HG02852 (cell line): ENCODE measurements around the gene SAMD10.
"Not testable (repeated sequence)": the region's sequence is repeated elsewhere in the genome, so short reads cannot be mapped to it uniquely, and the experiment has no call there.

ENCODE experiments used
- ATAC-seq: cut with Tn5 transposase; IDR thresholded peaks from one replicate; pipeline ENCODE4 v1.9.1; 2021; ENCODE audit warnings: mild to moderate bottlenecking, moderate library complexity; ENCODE audit not compliant: unreplicated experiment

SAMD10 gene

DNA sequence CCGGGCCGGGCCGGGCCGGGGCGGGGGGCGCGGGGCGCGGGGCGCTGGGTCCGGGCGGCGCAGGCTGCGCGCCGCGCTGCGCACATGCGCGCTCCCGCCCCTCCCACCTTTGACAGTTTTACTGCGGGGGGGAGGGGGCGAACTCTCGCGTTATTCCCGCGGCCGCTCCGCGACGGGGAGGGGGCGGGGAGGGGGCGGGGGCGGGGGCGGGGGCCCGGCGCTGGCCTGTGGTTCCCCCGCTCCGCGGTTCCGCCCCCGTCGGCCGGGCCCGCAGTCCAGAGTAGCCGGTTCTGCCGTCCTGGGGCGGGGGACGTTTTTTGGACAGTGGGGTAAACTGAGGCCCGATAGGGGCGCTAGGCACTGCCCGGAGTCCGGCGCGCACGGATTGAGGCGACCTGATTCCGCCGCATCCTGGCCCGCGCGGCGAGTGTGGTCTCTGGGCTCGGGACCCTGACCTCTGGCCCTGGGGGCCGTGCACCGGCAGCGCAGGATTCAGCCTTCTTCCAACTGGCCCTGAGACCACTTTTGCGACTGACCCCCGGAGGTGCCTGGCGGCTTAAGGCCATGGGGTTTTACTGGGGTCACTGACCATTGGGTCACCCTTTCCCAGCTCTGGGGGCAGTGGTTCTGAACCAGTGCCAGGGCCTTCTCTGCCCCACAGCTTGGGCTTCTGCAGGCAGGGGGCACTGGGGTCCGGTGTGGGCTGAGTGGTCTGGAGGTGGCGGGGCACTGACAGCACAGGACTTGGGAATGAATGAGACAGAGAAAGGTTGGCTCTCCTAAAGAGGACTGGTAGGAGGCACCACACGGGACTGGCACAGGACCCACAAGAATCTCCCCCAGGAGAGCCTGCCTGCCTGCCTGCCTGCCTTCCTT lies 9.4 kb downstream of the SAMD10 start, which contains the start of gene ZNF512B:
ZNF512B (minus strand) TSS at position 93 of the 876 bp plus-strand sequence. CDS start 1,980 bp downstream, outside the sequence.
- no peak for ATAC-seq

- ATAC-seq, result no peak
Measured at GRCh38 chr20:63968928-63969760, 10.3 kb downstream of the SAMD10 start.

DNA sequence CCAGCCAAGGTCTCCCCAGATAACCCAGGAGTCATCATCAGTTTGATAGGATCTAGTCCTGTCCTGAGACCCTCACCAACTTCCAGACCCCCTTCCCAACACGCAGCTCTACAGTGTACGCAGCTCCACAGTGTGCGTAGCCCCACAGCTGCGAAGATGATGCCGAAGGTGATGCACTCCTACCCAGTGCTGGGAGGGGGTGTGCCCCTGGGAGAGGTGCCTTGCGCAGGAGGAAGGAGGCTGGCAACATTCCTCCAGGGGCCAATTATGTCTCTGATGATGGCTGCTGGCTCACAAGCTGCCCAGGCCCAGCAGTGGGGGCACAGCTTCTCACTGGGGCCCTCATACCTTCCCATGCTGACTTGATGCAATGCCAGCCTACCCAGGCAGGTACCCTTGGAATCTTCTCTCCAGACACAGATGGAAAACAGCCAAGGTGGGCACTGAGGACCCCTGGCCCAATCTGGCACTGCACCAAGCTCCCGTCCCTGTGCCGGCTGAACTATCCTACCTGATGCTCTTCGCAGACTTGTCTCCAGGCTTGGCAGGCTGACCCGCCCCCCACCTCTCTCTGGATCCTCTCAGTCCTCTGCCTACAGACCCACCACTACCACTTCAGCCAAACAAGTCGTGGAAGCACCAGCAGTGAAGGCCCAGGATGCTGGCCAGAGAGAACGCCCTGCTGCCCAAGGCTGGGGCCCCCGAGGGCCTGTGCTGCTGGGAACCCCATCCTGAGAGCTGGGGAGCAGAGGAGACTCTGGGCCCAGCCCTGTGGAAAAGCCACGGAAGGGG lies 11.1 kb downstream of the SAMD10 start:
- no peak for ATAC-seq

- ATAC-seq, result no peak
Measured at GRCh38 chr20:63967330-63968135, 11.9 kb downstream of the SAMD10 start.

DNA sequence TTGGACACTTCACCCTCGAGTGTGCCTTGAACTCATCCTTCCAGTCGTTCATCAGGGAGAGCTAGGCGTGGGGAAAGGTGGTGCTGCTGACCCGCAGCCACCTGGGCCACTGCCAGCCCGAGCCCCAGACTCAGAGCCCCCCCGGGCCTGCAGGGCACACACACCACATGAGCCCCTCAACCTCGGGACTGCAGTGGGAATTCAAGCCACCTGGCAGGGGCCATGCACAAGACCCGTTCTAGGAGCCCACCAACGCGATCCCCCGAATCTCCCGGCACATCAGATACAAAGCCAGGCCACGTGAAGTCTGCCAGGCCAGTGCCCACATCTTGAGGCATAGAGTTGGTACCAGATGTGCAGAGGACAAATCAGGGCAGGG lies 12.5 kb downstream of the SAMD10 start:
- ATAC-seq, result no peak

GRCh38 chr20:63966172-63966943 lies 13.1 kb downstream of the SAMD10 start:
- ATAC-seq, result no peak

- ATAC-seq, result no peak
Measured at GRCh38 chr20:63964412-63964811, 15.0 kb downstream of the SAMD10 start.

DNA sequence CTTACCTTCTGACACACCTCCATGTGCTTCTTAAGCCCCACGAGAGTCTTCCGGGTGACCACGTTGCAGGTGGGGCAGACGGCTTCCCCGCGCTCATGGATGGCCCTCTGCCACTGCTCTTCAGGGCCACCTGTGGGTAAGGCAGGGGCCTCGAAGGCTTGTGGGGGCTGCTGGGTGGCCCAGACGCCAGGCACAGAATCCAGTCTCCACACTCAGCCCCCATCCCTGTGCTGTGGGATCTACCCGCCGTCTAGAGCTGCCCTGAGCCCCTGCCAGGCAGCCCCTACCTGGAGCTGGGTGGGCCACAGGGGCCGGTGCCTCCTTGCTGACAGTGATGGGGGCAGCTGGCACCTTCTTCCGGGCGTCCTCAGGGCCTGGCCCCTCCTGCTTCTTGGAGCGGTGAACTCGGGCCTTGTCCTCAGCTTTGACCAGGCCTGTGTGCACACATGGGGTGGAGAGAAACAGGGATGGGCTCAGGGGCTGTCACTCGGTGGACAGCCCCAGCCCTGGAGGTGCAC lies 15.6 kb downstream of the SAMD10 start:
- ATAC-seq, result no peak

DNA sequence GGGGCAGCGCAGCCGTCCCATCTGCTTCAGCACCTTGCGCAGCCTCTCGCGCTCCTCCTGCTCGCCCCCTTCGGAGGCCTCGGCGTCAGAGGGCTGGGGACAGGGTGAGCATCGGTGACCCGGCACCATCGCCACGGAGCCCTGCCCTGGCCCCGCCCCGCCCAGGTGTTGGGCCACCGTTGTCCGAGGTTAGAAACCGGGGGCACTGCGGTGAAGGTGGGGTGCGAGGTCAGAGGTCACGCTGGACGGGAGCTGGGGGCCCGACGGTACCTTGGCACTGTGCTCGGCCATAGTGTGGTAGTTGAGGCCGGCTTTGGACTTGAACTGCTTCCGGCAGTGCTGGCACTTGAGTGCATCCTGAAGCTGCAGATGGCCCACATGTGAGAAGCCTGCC lies 16.1 kb downstream of the SAMD10 start:
- ATAC-seq, result no peak

DNA sequence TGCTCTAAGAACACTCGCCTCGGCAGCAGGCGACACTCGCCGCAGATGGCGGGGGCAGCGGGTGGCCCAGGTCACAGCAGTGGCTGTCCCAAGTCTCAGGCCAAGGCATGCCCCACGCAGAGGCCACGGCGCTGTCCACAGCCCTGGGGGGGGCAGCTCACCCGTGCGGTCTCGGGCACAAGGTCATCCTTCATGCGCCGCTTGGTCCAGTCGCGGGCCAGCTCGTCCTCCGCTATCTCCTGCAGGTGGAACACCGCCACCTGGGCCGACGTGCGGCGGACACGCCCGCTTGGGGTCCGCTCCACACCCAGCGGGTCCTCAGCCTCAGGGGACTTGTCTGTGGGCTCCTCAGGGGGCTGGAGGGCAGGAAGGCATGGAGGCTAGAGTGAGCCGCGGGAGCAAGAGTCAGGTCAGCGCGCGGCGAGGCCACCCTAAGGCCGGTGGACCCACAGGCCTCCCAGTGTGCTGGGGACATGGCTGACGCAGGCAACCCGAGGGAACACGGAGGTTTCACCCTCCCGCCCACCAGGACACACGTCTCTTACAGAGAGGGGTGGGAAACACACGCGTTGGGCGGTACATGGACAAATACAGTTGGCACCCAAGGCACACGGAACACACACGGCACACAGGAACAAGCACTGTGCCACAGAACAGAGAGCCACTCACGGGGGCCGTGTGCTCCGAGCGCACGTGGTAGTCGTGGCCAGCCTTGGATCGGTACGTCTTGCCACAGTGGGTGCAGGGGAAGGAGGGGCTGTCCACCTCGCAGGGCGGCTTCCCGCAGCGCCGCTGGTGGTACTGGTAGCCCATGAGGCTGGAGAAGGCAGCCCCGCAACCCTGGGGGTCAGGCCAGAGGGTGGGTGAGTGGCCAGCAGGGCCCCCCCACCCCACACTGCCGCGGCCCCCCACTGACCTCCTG lies 16.8 kb downstream of the SAMD10 start:
- ATAC-seq, result no peak

DNA sequence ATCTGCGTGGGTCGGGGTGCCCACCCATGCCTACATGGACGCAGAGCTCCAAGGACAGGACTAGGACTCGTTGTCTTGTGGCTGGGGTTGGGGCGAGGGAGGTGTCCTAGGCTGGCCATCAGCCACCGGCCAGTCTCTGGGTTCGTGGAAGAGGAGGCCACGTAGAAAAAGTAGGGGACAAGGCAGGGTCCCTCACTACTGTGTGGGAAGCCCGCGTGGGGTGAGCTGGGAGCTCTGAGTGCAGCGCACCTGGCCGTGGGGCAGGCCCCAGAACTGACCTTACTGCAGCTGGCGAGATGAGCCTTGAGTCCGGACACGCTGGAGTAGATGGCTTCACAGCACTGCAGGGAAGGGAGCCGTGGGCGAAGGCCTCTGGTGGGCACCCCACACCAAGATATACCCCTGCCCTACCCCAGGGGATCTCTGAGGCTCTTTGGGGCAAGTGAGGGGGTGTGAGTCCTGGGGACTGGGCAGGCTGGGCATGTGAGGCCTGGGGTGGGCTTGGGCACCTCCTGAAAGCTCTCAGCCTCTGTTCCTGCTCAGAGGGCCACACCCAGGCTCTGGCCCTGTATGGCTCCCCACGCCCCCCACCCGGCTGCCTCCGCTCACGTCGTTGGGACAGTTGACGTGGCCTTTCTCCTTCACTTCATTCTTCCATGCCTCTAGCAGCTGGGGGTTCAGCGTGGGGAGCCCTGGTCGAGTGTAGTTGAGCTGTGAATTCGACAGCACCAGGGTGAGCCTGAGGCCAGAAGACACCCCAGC lies 17.6 kb downstream of the SAMD10 start:
- no peak for ATAC-seq

- not testable (repeated sequence) for ATAC-seq
Measured at GRCh38 chr20:63960654-63961621, 18.5 kb downstream of the SAMD10 start.

DNA sequence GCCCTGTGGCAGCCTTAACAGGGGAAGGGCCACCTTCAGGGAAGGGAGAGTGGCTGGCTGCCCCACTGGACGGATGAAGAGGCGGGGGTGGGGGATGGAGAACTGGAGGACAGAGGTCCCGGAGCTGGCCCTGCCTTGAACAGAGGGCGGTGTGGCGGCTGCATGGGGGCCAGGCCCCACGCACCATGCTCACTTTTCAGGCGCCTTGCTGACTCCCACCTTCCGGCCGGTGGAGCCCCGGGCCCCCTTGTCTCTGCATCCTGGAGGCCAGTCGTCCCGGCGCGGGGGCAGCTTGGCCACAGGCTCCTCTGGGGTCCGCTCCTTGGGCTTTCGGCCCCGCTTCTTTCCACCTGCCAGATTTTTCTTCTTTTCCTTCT lies 19.8 kb downstream of the SAMD10 start:
- no peak for ATAC-seq

DNA sequence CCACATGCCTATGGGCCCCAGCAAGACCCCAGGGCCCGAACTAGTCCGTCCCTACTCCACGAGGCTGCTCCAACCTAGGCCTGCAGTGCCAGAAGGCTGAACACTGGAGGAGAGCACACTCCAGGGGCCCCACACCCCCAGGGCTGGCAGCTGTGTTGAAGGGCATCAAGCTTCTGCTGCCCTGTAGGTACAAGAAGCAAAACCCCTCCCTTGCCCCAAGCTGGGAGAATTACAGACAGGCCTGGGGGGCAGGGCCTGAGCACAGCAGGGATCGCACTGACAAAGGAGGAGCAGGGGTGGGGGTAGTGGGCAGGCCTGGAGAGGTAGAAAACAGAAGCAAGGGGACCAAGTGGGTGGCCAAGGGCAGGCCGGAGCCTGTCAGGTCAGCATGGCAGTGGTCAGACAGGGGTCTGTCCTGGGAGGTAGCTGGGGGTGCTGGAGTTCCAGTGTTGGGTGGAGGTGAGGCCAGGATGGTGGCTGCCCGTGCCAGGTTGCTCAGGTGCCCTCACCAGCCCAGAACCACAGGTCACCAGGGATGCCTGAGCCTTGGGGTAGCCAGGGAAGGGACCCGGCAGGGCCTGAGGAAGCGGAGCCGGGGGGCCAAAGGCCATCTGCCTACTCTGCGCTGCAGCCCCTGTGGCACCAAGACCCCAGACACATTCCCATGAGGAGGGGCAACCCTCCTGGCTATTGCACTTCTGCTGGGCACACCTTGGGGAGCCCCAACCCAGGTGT lies 20.3 kb downstream of the SAMD10 start:
- no peak for ATAC-seq

DNA sequence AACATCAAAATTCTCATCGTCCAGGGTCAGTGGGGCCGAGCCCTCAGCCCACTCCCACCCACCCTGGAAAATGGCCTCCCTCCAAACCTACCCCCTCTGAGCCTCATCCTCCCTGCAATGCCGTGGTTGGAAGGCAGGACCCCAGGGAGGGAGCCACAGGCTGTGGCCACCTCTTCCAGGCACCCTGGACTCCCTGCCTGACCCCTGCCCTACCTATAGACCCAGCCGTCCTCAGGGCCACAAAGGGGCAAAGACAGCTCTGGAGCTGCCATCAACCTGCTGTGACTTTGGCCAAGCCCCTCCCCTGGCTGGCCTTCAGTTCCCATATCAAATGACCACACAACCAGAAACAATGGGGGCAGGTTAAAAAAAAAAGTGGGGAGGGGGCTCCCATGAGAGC lies 21.0 kb downstream of the SAMD10 start:
- no peak for ATAC-seq
